ENCODE data around the gene VPS18. TPM values are rescaled to one million over a fixed set of nuclear protein-coding genes. Genes with fewer than 3 reads are reported as not detected.

Gene VPS18
- total RNA-seq, 1 experiment from 2014 or later: 9.6 TPM

DNA sequence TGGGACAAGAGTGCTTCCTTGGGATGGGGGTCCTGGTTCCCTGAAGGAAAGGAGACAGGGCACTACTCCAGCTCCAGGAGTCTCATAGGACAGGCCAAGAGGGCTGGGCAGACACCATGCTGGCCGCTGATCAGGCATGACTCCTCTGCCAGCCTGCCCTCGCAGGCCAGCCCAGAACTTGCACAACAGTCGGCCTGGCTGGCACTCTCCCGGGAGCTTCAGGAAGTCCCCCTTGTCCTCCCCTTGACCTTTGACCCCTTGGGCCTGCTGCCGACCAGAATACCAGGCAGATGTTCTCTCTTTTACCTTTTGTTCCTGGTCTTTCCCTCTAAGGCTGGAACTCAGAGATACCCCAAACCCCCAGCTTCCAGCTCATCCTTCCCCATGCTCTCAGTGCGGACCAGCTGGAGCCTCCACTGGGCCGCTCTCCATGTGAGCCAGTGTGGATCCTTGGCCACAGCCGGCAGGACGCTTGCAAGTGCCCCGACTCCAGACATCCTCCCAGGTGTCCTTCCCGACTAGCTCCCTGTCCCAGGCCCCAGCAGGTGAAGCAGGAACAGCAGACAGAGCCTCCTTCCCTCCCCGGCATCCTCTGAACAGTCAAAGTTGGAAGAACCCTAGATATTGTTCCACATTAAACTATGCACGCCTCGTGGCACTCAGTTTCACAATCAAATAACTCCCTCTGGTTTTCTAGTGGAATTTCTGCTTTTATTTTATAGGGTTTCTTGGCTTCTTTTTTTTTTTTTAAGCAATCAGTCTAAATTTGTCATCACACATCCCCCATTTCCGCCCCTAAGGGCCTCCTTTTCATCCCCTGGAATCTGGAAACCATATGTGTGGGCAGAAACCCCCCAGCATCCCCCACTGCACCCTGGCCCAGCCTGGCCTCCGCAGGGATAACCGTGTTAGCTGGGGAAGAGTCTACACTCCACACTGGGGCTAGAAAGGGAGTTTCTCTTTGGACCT lies 15.7 kb downstream of the VPS18 start:
- H3F3A ChIP-seq (ENCODE audit: insufficient read depth, low read depth): peaks cover 28% of the 10 kb centered on the region; the same call in 1 of the 2 replicates
- no peaks in the 10 kb centered on the region for H4K20me1 ChIP-seq (ENCODE audit: insufficient read depth)
- CTCF ChIA-PET: interaction anchor here (0.6 kb wide), 1 partner anchor 11 kb away, joined by 10 read pairs; no protein-coding TSS in a partner anchor
- H3K9me3 ChIP-seq (ENCODE audit: insufficient read depth, low read depth): no peaks in the 10 kb centered on the region
- DNase-seq: no peak
- no peak overlapping the region for H2AFZ ChIP-seq
- no TSS peak for BruUV-seq (replicated peaks)
- H3K36me3 ChIP-seq (ENCODE audit: low read depth): no peaks in the 10 kb centered on the region
- no peak overlapping the region for H3K4me3 ChIP-seq
- POLR2A ChIA-PET (ENCODE audit: unreplicated experiment): no interaction called here
- no peak overlapping the region for H3K27ac ChIP-seq
- H3K79me2 ChIP-seq (ENCODE audit: low read depth): no peaks in the 10 kb centered on the region
- no peak overlapping the region for H3K4me2 ChIP-seq
- intact Hi-C loops (cut with micrococcal nuclease; ENCODE audit: unreplicated experiment): loop anchor here (10.0 kb wide), 1 partner anchor 1225 kb away; no protein-coding TSS in a partner anchor
- no peaks in the 10 kb centered on the region for H3K27me3 ChIP-seq (ENCODE audit: insufficient read depth, low read depth)
- peaks cover 18% of the 10 kb centered on the region for H3K4me1 ChIP-seq (replicated peaks; ENCODE audit: insufficient read depth)
- TF ChIP-seq, protein P1, sequence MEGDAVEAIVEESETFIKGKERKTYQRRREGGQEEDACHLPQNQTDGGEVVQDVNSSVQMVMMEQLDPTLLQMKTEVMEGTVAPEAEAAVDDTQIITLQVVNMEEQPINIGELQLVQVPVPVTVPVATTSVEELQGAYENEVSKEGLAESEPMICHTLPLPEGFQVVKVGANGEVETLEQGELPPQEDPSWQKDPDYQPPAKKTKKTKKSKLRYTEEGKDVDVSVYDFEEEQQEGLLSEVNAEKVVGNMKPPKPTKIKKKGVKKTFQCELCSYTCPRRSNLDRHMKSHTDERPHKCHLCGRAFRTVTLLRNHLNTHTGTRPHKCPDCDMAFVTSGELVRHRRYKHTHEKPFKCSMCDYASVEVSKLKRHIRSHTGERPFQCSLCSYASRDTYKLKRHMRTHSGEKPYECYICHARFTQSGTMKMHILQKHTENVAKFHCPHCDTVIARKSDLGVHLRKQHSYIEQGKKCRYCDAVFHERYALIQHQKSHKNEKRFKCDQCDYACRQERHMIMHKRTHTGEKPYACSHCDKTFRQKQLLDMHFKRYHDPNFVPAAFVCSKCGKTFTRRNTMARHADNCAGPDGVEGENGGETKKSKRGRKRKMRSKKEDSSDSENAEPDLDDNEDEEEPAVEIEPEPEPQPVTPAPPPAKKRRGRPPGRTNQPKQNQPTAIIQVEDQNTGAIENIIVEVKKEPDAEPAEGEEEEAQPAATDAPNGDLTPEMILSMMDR (conservative IDR thresholded peaks at IDR 0.05): no peak
- TF ChIP-seq EZH2 (IDR thresholded peaks at IDR 0.05; ENCODE audit: low read depth): no peak
- no peaks in the 10 kb centered on the region for H3K9me2 ChIP-seq (ENCODE audit: insufficient read depth)

DNA sequence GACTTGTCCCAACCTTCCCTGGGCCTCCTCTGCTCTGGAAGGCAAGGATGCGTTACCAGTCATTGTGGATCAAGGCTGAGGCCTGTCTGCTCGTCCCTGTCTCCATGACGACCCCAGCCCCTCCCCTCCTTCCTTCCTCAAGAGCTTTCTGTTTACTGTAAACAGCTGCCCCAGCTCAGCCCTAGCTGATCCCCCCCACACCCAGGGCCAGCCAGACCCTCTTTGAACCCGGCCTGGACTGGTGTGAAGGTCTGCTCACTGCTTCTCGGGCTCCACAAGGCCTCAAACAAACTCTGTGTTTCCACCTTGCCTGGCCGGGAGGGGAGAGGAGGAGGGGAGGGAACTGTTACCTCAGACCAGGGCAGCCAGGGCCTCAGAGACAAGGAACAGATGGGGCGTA lies 16.9 kb downstream of the VPS18 start:
- CTCF ChIA-PET: no interaction called here
- Histone ChIP-seq H3K4me3 (no peak overlapping the region), H2AFZ (no peak overlapping the region), H3K79me2 (ENCODE audit: low read depth) (no peaks in the 10 kb centered on the region), H3K27ac (no peak overlapping the region), H3K27me3 (ENCODE audit: insufficient read depth, low read depth) (no peaks in the 10 kb centered on the region), H3K4me1 (replicated peaks; ENCODE audit: insufficient read depth) (peaks cover 18% of the 10 kb centered on the region), H3F3A (ENCODE audit: insufficient read depth, low read depth) (peaks cover 16% of the 10 kb centered on the region; the same call in 1 of the 2 replicates), H3K9me2 (ENCODE audit: insufficient read depth) (no peaks in the 10 kb centered on the region), H3K4me2 (no peak overlapping the region), H4K20me1 (ENCODE audit: insufficient read depth) (no peaks in the 10 kb centered on the region), H3K36me3 (ENCODE audit: low read depth) (no peaks in the 10 kb centered on the region), H3K9me3 (ENCODE audit: insufficient read depth, low read depth) (no peaks in the 10 kb centered on the region)
- DNase-seq: no peak
- BruUV-seq (replicated peaks): no TSS peak
- TF ChIP-seq, protein P1 (conservative IDR thresholded peaks at IDR 0.05): no peak
- TF ChIP-seq EZH2 (IDR thresholded peaks at IDR 0.05; ENCODE audit: low read depth): no peak
- intact Hi-C loops (cut with micrococcal nuclease; ENCODE audit: unreplicated experiment): no loop called here
- POLR2A ChIA-PET (ENCODE audit: unreplicated experiment): no interaction called here

DNA sequence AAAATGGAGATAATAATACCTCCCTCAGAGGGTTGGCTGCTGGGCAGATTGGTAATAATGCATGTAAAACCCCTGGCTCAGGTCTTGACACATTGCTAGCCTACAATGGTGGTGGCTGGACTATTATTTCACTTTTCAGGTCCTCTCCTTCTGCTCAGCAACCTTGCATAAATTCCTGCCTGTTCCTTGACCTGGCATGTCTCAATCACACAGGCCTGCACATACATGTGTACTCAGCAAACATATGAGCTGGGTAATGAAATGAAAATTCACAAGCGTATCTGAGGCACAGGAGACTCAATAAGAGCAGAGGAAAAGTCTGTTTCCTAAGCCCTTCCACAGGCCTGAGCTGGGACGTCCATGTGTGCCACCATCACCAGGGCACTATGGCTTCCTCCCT lies 17.4 kb downstream of the VPS18 start:
- Histone ChIP-seq H3K9me3 (ENCODE audit: insufficient read depth, low read depth) (no peaks in the 10 kb centered on the region), H3K36me3 (ENCODE audit: low read depth) (no peaks in the 10 kb centered on the region), H3K27ac (no peak overlapping the region), H3K4me3 (no peak overlapping the region), H3K4me2 (no peak overlapping the region), H3F3A (ENCODE audit: insufficient read depth, low read depth) (peaks cover 13% of the 10 kb centered on the region; the same call in 1 of the 2 replicates), H2AFZ (no peak overlapping the region), H3K4me1 (replicated peaks; ENCODE audit: insufficient read depth) (peaks cover 15% of the 10 kb centered on the region), H4K20me1 (ENCODE audit: insufficient read depth) (no peaks in the 10 kb centered on the region), H3K27me3 (ENCODE audit: insufficient read depth, low read depth) (no peaks in the 10 kb centered on the region), H3K9me2 (ENCODE audit: insufficient read depth) (no peaks in the 10 kb centered on the region), H3K79me2 (ENCODE audit: low read depth) (no peaks in the 10 kb centered on the region)
- no peak for DNase-seq
- ChIA-PET CTCF (no interaction called here), POLR2A (ENCODE audit: unreplicated experiment) (no interaction called here)
- TF ChIP-seq EZH2 (IDR thresholded peaks at IDR 0.05; ENCODE audit: low read depth): no peak
- TF ChIP-seq, protein P1 (conservative IDR thresholded peaks at IDR 0.05): no peak
- no TSS peak for BruUV-seq (replicated peaks)
- intact Hi-C loops (cut with micrococcal nuclease; ENCODE audit: unreplicated experiment): no loop called here

Data from PC-9 (cell line).